Adipose tissue (tissue), 3 donors: ENCODE measurements around the gene TMOD3. TPM values are rescaled to one million over a fixed set of nuclear protein-coding genes. Genes with fewer than 3 reads are reported as not detected.
"Not testable (repeated sequence)": the region's sequence is repeated elsewhere in the genome, so short reads cannot be mapped to it uniquely, and the experiment has no call there.

ENCODE experiments used
- H3K27ac ChIP-seq: one replicate; pipeline ENCODE4 v1.5.1; 2013; ENCODE audit warnings: low read depth, low read length
- WGBS, 3 donors: extraction: QIAGEN DNeasy Blood & Tissue Kit; methylation state at CpG; one replicate each; pipeline ENCODE4 v1.1.7; 2013; 5-methylcytosine and 5-hydroxymethylcytosine counted together
- polyA plus RNA-seq, 3 donors: library from polyadenylated mRNA; stranded (reverse); fragments of 200-250 nt; gene quantifications; one replicate each; pipeline ENCODE4 v1.2.3, GENCODE V29; 2013
- donor health status: healthy with polysubstance abuse.
- donor health status: Bipolar disorder and iron deficiency.
- donor health status: healthy.

TMOD3 gene
- polyA plus RNA-seq, 3 donors: 5.4 to 14.6 (median 7.5) TPM

DNA sequence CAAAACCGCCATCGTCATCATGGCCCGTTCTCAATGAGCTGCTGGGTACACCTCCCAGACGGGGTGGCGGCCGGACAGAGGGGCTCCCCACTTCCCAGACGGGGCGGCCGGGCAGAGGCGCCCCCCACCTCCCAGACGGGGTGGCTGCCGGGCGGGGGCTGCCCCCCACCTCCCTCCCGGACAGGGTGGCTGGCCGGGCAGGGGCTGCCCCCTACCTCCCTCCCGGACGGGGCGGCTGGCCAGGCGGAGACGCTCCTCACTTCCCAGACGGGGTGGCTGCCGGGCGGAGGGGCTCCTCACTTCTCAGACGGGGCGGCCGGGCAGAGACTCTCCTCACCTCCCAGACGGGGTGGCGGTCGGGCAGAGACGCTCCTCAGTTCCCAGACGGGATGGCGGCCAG lies 56.3 kb downstream of the TMOD3 start:
- 97 to 99% (median 97%) methylated on average over 28 to 32 of the region's 32 CpGs for WGBS, 3 donors
- not testable (repeated sequence) for H3K27ac ChIP-seq

DNA sequence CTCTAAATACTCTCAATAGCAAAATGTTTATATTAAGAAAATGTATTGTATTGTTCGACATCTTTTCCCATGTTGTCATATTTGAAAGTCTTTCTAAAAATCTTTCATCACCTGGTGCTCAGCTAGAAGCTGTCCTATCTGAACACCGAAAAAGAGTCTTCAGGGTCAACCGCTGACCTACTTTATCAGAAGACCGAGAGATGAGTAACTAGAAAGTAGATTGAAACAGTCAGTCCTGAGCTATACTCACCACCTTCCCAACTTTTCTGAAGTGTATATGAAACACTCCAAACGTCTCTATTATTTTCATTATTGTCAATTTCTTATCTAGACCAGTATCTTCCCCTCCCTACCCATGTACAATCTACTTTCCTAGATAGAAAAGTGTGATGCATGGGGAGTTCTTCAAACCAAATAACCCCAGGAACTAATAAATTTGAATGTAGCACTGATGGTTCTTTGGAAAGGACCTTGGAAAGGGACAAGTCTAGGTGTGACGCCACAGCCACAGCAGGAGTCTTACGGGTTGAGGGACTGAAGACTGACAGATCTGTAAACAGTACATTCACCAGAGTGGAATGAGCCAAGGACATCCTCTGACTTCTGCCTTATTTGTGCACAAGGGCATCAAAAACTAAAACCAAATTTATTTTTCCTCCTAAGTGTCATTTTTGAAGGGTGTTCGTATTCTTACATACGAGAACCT lies 58.6 kb downstream of the TMOD3 start:
- H3K27ac ChIP-seq: no peak overlapping the region
- WGBS, 3 donors: 77 to 92% (median 91%) methylated on average over 9 of the region's 9 CpGs

DNA sequence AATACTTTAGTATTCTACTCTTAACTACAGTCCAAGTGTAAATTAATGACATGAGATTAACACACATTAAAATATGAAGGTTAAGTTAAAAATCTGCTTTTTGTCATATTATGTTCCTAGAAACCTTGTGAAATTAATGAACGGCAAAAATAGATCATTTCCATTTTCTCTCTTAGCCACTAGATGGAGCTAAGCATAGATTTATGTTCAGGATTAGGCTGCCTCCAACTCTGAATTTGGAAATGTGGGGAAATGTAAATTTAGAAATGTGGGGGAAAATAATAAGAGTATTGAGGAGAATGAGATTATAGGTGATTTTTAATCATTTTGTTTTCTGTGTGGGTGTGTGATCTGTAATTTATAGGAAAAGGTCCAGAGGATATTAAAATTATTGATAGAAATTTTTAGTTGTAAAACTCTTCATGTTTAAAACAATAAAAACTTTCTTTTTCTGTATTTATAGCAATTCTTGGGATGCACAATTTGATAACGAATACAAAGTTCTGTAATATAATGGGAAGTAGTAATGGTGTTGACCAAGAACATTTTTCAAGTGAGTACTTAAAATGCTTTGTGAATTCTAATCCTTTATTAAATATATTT lies 59.2 kb downstream of the TMOD3 start:
- 20 to 31% (median 29%) methylated on average over 2 of the region's 2 CpGs for WGBS, 3 donors
- no peak overlapping the region for H3K27ac ChIP-seq

DNA sequence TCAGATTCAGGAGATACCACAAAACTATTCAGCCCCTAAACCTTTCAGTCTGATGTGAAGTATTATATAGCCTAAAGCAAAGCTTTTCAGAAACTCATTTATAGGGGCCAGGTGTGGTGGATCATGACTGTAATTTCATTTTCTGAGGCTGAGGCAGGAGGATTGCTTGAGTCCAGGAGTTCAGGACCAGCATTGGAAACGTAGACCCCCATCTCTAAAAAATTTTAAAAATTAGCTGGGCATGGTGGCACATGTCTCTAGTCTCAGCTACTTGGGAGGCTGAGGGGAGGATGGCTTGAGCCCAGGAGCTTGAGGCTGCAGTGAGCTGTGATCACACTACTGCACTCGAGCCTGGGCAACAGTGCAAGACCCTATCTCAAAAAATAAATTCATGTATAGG lies 60.0 kb downstream of the TMOD3 start:
- no peak overlapping the region for H3K27ac ChIP-seq
- 93 to 98% (median 96%) methylated on average over 2 of the region's 2 CpGs for WGBS, 3 donors

DNA sequence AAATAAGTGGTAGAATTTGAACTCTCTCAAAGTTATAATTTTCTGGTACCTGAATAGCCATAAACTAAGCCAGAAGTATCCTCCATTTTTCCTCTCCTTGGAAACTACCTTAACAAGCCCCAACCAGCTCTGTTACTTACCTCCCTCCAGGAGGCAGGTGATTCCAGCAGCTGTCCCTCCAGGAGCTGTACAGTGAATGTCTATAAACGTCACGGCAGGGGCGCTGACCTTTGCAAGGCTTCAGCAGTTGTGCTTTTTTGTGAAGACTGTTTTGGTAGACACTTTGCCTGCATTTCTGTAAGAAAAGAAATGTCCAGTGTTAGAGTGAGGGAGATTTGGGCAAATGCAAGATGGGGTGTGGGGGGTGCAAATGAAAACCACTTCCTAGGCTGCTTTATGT lies 75.0 kb downstream of the TMOD3 start:
- no peak overlapping the region for H3K27ac ChIP-seq
- 81 to 91% (median 89%) methylated on average over 3 of the region's 3 CpGs for WGBS, 3 donors

DNA sequence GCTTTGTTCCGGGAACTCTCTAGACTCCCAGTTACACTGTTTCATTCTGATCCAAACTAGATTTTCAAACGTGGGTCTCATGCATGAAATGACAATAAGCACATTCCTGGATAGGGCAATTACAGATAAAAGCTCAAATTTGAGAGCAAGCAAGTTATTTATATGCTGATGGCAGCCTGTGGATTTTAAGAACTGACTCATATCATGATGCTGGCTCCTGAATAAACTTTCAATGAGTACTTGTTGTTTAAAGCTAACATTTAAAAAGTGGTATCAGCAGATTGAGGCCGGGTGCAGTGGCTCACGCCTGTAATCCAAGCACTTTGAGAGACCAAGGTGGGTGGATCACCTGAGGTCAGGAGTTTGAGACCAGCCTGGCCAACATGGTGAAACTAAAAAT lies 75.5 kb downstream of the TMOD3 start:
- WGBS, 3 donors: 64 to 85% (median 74%) methylated on average over 4 of the region's 4 CpGs
- no peak overlapping the region for H3K27ac ChIP-seq

DNA sequence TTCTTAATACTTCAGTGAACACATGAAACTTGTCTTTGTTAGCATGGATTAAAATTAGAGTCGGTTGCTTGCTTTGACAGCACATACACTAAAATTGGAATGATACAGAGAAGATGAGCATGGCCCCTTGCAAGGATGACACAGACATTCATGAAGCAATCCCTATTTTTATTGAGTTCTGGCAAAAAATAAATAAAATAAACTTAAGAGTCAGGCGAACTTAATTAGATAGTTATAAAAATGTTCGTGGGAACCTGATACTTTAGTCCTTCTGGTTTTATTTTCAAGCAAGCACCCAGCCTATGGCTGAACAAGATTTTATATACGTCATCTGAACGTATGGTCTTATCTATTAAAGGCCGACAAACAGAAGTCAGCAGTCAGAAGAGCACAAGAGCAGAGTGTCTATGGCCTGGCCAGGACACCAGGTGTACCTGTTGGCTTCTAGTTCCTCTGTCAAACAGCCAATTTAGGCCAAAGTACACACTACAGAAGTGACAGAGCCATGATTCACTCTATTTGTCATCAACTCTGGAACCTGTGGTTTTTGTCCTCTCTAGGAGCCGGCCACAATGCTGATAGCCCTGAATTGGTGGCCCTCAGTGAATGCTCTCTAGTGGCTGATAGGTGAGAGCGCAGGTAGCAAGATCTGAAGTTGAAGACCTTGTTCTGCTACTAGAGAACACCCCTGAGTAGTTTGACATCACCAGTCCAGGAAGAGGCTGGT lies 77.8 kb downstream of the TMOD3 start:
- H3K27ac ChIP-seq: no peak overlapping the region
- 52 to 93% (median 75%) methylated on average over 8 of the region's 8 CpGs for WGBS, 3 donors

GRCh38 chr15:51908316-51908715 lies 78.9 kb downstream of the TMOD3 start:
- H3K27ac ChIP-seq: no peak overlapping the region
- WGBS, 3 donors: 97 to 100% (median 98%) methylated on average over 1 of the region's 1 CpG

- 73 to 97% (median 73%) methylated on average over 2 of the region's 2 CpGs for WGBS, 3 donors
- H3K27ac ChIP-seq: no peak overlapping the region
Measured at GRCh38 chr15:51909584-51909983, 80.1 kb downstream of the TMOD3 start.

- H3K27ac ChIP-seq: no peak overlapping the region
- WGBS, 3 donors: 95 to 96% (median 95%) methylated on average over 3 of the region's 3 CpGs
Measured at GRCh38 chr15:51912528-51912927, 83.1 kb downstream of the TMOD3 start.

- WGBS, 3 donors: 79 to 90% (median 87%) methylated on average over 2 of the region's 2 CpGs
- no peak overlapping the region for H3K27ac ChIP-seq
Measured at GRCh38 chr15:51917493-51917892, 88.0 kb downstream of the TMOD3 start.

DNA sequence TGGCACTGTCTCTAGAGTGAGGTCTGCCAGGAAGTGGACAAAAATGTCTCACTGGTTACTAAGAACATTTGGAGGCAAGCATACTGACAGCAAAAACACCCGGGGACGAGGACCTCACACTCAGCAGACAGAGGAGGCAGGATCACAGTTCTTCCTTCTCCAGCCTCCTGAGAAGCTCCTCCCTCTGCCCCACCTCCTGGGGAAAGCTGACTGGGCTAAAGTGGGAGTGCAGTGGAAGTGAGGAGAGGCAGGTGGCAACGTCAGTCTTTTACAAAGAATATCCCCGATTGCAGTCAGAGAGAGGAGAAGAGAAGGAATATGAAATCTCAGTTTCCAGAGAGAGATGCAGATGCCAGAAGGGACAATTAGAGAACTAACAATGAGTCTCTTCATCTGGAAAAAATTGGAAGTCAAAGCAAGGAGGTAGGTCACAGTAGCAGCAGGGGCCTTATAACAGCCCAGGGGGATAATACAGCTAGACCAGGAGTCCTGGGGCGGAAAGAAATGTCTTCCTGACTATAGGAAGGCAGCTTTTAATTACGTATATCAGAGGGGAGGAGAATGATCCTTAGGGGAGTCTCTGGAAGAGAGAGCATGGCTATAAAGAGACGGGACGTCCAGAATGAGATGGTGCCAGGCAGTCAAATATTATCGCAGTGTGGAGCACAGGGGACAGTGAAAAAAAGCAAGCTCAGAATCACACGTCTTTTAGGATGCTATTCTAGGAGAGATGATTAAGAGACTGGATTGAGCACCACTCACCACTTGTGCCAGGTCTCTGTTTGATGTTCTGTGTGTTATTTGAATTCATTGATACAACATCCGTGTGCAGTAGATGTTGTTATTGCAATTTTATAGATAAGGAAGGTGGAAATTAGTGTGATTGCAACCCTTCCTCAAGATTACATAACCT lies 95.0 kb downstream of the TMOD3 start:
- H3K27ac ChIP-seq: no peak overlapping the region
- 76 to 81% (median 79%) methylated on average over 11 of the region's 11 CpGs for WGBS, 3 donors

DNA sequence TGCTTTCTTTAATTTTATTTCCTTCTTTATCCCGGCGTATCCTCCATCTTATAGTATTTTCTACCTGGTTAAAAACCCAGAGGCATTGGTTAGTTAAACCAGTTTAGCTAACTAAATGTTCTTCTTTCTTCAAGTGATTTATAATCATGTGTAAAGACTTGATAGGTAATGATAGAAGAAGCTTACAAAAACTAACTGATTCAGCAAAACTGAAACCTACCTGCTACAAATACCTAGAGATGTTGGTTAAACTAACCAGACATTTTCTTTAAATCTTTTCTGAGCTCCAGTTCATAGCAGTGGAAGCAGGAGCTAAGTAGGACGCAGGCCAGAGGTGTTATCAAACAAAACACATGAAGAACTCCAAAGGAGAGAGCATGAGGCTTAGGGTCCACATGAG lies 97.4 kb downstream of the TMOD3 start:
- no peak overlapping the region for H3K27ac ChIP-seq
- WGBS, 3 donors: 96 to 98% (median 96%) methylated on average over 3 of the region's 3 CpGs

DNA sequence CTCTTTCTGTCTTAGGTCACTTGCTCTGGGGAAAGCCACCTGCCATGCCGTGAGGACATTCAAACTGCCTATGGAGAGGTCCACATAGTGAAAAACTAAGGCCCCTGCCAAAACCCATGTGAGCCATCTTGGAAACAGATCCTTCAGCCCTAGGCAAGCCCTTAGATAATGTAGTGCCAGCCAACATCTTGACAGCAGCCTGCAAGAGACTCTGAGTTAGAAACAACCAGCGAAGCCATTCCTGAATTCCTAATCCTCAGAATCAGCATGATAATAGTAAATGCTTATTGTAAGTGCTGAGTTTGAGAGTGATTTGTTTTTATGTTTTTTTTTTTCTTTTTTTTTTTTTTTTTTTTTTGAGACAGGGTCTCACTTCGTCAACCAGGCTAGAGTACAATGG lies 101.6 kb downstream of the TMOD3 start:
- 94 to 99% (median 97%) methylated on average over 3 of the region's 3 CpGs for WGBS, 3 donors

DNA sequence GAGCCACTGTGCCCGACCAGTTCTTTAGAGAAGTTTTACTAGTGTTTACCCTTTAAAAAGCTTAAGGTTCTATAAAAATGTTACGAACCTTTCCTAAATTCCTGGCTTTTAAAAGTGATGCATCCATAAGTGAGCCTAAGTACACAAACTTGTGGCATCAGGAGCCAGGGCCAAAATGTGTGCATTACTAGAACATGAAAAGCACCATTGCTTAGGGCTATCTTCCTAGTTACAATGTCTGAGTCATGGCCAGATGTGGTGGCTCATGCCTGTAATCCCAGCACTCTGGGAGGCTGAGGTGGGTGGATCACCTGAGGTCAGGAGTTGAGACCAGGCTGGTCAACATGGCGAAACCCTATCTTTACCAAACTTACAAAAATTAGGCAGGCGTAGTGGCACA lies 102.2 kb downstream of the TMOD3 start:
- H3K27ac ChIP-seq: no peak overlapping the region
- WGBS, 3 donors: 91 to 99% (median 94%) methylated on average over 4 of the region's 4 CpGs

More for the DNA sequence above, 101.6 kb downstream of the TMOD3 start:
- H3K27ac ChIP-seq: no peak overlapping the region

DNA sequence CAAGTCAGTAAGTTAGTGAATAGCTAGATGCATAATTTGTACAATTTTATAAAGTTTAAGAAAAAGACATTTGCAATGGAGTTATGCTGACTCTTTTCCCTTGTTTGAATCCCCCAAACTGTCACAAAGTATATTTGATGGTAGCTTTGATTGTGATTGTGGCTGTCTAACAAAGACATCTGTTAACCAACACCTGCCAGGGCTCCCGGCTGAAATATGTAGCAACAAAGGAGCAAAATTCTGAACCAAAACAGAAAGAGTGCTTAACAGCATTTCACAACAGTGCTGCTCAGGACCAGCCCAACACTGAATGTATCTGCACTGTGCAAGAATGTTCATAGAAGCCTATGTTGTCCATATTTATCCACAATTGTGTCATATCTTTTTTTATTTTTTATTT lies 102.7 kb downstream of the TMOD3 start:
- H3K27ac ChIP-seq: no peak overlapping the region
- 43 to 61% (median 59%) methylated on average over 1 of the region's 1 CpG for WGBS, 3 donors

DNA sequence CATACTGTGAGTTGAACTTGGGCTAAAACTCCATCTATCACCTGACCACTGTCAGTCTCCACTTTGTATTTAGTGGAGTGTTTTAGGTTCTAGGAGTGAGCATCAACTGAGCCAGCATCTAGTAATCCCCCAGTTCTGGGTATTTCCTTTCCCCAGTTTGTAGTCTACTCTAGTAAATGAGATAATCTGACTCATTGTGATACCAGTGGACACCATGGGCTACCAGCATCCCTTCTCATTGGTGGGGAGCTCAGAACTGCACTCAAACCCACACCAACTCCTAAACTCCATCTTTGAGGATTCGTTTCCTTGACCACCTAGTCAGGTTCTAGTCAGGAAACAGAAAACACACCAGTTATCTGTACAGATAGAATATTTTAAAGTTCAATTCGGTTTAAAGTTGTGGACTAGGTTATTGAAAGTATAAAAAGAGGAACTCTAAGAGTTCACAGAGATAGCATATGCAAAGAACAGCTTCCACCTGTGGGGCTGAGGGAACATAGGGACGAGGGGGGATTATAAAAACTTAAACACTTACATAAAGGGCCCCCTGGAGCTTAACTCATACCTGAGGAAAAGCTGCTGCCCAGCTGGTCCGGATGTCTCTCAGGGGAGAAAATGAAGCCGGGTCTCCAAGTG lies 106.1 kb downstream of the TMOD3 start:
- no peak overlapping the region for H3K27ac ChIP-seq
- 77 to 80% (median 77%) methylated on average over 5 of the region's 5 CpGs for WGBS, 3 donors

DNA sequence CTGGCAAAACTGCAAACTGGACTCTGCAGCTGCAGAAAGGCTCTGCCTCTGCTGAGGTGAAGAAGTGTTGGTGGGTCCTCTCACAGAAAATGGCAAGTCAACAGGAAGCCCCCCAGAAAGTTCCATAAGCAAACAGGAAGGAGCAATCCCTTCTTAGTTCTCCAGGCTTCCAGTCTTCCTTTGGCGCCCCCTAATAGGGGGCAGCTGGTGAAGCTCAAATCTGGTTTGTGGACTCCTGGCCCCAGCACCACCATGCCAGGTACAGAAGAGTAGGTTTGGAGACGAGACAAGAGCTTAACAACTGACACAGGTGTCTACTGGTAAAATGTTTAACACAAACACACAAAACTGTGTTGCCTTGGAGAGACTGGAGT lies 106.6 kb downstream of the TMOD3 start:
- no peak overlapping the region for H3K27ac ChIP-seq
- WGBS, 3 donors: 90 to 95% (median 90%) methylated on average over 2 of the region's 2 CpGs
